Mammary epithelial cell (primary cell): ENCODE measurements around the gene ERGIC1.

ENCODE experiments used
- CTCF ChIP-seq, 2 donors: IDR thresholded peaks in 1 of 2; conservative IDR thresholded peaks in 1 of 2; 2 replicates each; pipeline ENCODE4 v1.5.1; 2011 to 2012; ENCODE audit warnings: inconsistent platforms in 2 of 2, low read length in 2 of 2, mild to moderate bottlenecking in 2 of 2, control low read depth in 1 of 2, low read depth in 1 of 2; ENCODE audit not compliant: insufficient read depth in 1 of 2; ENCODE audit errors: extremely low read depth in 1 of 2
- EZH2 ChIP-seq: IDR thresholded peaks from 2 replicates; pipeline ENCODE4 v1.6.1; 2012; ENCODE audit warnings: low read length, inconsistent platforms, borderline replicate concordance

DNA sequence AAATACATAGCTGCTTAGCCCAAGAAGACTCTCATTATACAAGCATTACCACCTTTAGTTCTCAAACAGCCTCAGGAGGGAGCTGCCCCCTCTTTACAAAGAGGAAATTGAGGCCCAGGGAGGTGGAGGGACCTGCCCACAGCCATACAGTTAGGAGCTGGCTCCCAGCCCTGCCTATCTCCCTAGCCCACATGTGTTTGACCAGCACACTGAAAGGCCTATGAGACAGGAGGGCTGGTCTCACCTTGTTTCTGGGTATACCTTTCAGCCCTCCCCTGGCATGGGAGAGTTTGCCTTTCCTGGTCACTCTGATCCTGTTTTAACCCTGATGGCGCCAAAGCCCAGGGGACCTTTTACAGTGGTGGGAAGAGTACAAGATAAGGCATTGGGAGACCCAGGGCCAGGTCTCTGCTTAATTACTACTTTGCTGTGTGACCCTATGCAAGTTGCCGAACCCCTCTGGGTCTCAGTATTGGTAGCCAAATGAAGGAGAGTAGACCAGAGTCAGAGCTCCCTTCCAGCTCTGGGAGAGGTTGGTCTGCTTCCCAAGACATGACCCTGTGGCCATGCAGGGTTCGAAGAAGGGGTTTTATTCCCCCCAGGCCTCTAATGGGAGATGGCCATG is 64.3 kb downstream of the ERGIC1 start:
- TF ChIP-seq CTCF (conservative IDR thresholded peaks at IDR 0.05 in 1 of 2, IDR thresholded peaks at IDR 0.05 in 1 of 2; ENCODE audit: extremely low read depth in 1 of 2, insufficient read depth in 1 of 2, low read depth in 1 of 2, low read length in 2 of 2) (no peak), EZH2 (no peak)
